GM21717 (cell line): ENCODE results near the gene ZNF41.

Experiments
- ATAC-seq: cut with Tn5 transposase; IDR thresholded peaks from one replicate; pipeline ENCODE4 v1.9.1; 2021; ENCODE audit warnings: mild to moderate bottlenecking, moderate library complexity; ENCODE audit not compliant: unreplicated experiment

ZNF41 gene

GRCh38 chrX:47413179-47413594 is 69.8 kb downstream of the ZNF41 start:
- no peak for ATAC-seq
